Keratinocyte (primary cell): Measurements from ENCODE around the gene FMN1.

Experiments
- CTCF ChIP-seq, 3 experiments: IDR thresholded peaks in 1 of 3; conservative IDR thresholded peaks in 1 of 3; optimal IDR thresholded peaks in 1 of 3; 2 replicates in 2 of 3; 3 replicates in 1 of 3; pipeline versions ENCODE3 to v1.5.1; 2011; ENCODE audit warnings: low read length in 3 of 3, mild to moderate bottlenecking in 3 of 3, moderate library complexity in 2 of 3, control low read depth in 1 of 3, inconsistent platforms in 1 of 3; ENCODE audit not compliant: insufficient read depth in 2 of 3; ENCODE audit errors: extremely low read depth in 1 of 3
- EZH2 ChIP-seq: IDR thresholded peaks from one replicate; pipeline ENCODE4 v1.6.1; 2012; ENCODE audit warnings: inconsistent platforms, mild to moderate bottlenecking, low read length, moderate library complexity

DNA sequence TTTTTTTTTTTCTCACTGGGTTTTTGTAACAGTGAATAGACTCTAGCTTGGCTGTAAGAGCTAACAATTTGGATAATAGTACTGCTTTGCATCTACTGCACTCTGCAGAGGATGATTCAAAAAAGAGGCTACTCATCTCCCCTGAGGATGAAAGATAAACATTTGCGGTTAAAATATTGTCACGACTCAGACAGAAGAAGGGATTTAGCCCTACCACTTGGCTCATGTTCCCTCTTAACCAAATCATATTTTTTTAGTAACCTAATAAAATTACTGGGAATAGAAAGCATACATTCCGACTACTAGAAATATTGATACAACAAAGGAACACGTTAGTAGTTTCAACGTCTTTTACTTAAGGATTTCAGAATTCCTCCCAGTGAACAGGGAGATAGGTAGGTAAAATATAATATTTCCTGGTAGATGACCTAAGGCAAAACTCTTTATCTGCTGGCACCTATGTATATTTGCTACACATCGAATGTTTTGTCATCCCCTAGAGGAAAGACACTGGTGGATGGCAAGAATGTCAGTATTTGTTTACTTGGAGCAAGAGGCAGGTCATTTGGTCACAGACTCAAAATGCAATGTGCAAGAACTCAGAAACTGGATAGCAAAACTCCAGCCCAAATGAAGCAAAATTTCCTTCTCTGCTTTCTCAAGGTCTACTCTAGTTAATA lies 365.9 kb downstream of the FMN1 start:
- TF ChIP-seq CTCF (optimal IDR thresholded peaks at IDR 0.05 in 1 of 3, IDR thresholded peaks at IDR 0.05 in 1 of 3, conservative IDR thresholded peaks at IDR 0.05 in 1 of 3; ENCODE audit: extremely low read depth in 1 of 3, insufficient read depth in 2 of 3, low read length in 3 of 3): no peak
- no peak for TF ChIP-seq EZH2
